Stimulated activated CD4-positive, alpha-beta T cell treated with anti-CD3 and anti-CD28 coated beads, TNF-alpha, amount 100 ng/mL, for 4 hours (primary cell): ENCODE data around the gene TAF12.
"Not testable (repeated sequence)": the region's sequence is repeated elsewhere in the genome, so short reads cannot be mapped to it uniquely, and the experiment has no call there.

ENCODE experiments used
- DNase-seq, 3 experiments: peaks; one replicate each; pipeline ENCODE4 v3.0.0-alpha.2; 2020; ENCODE audit warnings: low read depth in 3 of 3

TAF12 gene

GRCh38 chr1:28642847-28643635 lies at the start of gene TAF12:
TAF12 (minus strand) TSS chr1:28643067; CDS start chr1:28622081, 20,986 bp downstream.
- DNase-seq, result peak; percentile 76 to 88 (median 86)

- DNase-seq, result not testable (repeated sequence)
These were observed 48.8 kb upstream of the TAF12 start for GRCh38 chr1:28691627-28692026.

GRCh38 chr1:28684937-28685336 lies 42.1 kb upstream of the TAF12 start:
- no peak for DNase-seq

GRCh38 chr1:28682840-28683239 lies 40.0 kb upstream of the TAF12 start:
- no peak for DNase-seq

- DNase-seq, result no peak
These were observed 37.3 kb upstream of the TAF12 start for GRCh38 chr1:28680151-28680550.

GRCh38 chr1:28675924-28676257 lies 33.0 kb upstream of the TAF12 start:
- DNase-seq, result no peak

- not testable (repeated sequence) for DNase-seq
These were observed 30.1 kb upstream of the TAF12 start for GRCh38 chr1:28672971-28673370.

- DNase-seq, result no peak
These were observed 28.4 kb upstream of the TAF12 start for GRCh38 chr1:28671254-28671780.

- DNase-seq, result peak in 1 of 3 experiments; percentile 17
These were observed 26.3 kb upstream of the TAF12 start for GRCh38 chr1:28668956-28669723.

GRCh38 chr1:28668191-28668955 lies 25.5 kb upstream of the TAF12 start, which contains the start of gene GMEB1:
GMEB1 (plus strand) TSS chr1:28668784; CDS start chr1:28683613, 14,829 bp downstream.
- peak; percentile 70 to 77 (median 76) for DNase-seq

- no peak for DNase-seq
These were observed 23.9 kb upstream of the TAF12 start for GRCh38 chr1:28666806-28667205.

GRCh38 chr1:28663871-28664470 lies 21.1 kb upstream of the TAF12 start:
- DNase-seq, result no peak

- DNase-seq, result no peak
These were observed 13.5 kb upstream of the TAF12 start for GRCh38 chr1:28656335-28656734.

- not testable (repeated sequence) for DNase-seq
These were observed 12.8 kb upstream of the TAF12 start for GRCh38 chr1:28655448-28656311.

GRCh38 chr1:28653870-28654269 lies 11.0 kb upstream of the TAF12 start:
- not testable (repeated sequence) for DNase-seq

GRCh38 chr1:28653063-28653462 lies 10.2 kb upstream of the TAF12 start:
- not testable (repeated sequence) for DNase-seq

- DNase-seq, result peak; percentile 68 to 83 (median 72)
These were observed 5.8 kb upstream of the TAF12 start, which contains the start of gene RNU11 for GRCh38 chr1:28648474-28649198. RNU11 (plus strand) TSS chr1:28648600.

- peak; percentile 60 to 76 (median 75) for DNase-seq
These were observed 5.2 kb upstream of the TAF12 start for GRCh38 chr1:28648008-28648473.

- no peak for DNase-seq
These were observed 3.2 kb upstream of the TAF12 start for GRCh38 chr1:28646040-28646439.
